ENCODE measurements around the gene DLG2.
A peak's percentile ranks its signal among the peaks of the same experiment; 100 is the strongest.

The DLG2 gene

DNA sequence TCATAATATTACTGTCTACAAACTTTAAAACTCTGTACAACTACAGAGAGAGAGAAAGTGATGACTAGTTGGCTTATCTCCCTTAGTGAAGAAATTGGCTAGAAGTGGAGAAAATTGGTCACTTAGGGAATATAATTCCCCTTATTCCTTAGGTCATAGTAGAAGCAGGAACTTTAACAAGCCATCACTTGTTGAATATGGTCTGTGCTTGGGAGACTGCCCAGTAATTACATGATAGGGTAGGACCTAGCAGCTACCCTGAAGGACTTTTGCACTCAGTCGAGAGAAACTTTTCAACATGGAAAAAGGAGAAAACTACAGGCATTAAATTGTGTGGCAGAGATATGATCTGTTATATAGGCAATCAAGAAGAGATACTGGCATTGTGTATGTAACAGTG is 1764.5 kb downstream of the DLG2 start:
- no peak for DNase-seq

DNA sequence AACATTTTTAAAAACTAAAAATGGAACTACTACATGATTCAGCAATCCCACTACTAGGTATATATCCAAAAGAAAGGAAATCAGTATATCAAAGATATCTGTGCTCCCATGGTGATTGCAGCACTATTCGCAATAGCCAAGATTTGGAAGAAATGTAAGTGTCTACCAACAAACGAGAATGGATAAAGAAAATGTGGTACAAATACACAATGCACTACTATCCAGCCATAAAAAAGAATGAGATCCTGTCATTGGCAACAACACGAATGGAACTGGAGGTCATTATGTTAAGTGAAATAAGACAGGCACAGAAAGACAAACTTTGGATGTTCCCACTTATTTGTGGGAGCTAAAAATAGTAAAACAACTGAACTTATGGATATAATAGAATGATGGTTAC is 1765.1 kb downstream of the DLG2 start:
- no peak for DNase-seq

DNA sequence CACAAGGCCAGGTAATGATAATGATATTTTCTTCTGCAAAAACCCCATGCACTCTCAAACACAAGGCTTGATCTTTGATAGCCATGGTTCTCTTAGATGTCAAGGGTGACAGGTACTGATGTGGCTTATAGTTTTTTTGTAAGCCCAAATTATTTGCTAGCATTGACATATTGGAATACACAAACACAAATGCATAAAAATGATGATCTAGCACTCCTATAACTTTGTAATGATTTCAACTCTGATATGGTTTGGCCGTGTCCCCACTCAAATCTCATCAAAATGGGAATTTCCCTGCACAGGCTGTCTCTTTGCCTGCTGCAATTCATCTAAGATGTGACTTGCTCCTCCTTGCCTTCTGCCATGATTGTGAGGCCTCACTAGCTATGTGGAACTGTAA is 1768.5 kb downstream of the DLG2 start:
- no peak for DNase-seq

DNA sequence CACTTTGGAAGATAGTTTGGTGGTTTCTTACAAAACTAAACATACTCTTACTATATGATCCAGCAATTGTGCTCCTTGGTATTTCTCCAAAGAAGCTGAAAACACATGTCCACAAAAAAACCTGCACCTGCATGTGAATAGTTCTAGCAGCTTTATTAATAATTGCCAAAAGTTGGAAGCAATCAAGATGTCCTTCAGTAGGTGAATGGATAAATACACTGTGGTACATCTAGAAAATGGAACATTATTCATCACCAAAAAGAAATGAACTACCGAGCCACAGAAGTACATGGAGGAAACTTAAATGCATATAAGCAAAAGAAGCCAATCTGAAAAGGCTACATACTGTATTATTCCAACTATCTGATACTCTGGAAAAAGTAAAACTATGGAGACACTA is 1771.9 kb downstream of the DLG2 start:
- no peak for DNase-seq

DNA sequence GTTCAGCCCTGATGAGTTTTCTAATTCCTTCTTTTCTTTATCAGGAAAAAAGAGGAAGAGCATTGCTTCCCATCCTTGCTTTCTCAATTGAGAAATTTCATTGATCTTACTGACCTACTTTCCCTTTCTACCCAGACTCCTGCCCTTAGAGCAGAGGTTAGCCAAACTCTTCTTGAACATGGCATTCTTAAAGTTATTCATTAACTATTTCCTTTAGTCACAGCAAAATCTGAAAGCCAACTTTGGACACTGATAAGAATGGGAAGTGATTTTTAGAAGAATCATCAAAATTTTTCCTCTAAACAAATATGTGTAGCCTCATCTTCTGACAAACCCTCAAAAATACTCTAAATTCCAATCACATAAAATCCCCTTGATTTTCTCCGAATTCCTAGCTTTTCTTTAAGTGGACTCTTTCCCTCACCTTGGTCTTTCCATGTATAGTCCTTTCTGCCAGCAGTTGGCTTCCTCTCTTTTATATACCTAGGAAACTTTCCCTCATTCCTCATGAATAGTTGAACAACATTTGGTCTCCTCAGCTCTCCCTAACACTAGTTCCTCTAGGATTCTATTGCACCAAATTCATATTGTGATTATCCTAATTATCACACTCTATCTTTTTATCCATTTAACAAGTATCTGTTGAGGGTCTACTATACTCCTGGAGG is 1774.2 kb downstream of the DLG2 start:
- no peak for DNase-seq

DNA sequence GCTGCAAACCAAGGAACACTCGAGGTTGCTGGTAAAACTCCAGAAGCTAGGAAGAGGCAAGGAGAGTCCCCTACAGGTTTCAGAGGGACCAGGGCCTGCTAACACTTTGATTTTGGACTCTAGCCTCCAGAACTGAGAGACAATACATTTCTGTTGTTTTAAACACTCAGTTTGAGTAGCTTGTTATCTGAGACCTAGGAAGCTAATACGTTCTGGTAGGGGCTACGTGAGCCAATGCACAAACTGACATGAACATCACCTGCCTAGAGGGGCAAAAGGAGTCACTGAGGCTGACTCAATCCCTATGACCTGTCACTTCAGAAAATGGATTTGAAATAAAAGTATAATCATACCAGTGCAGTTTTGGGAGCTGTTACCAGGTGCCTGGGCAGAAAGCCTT is 1775.1 kb downstream of the DLG2 start:
- DNase-seq: no peak

DNA sequence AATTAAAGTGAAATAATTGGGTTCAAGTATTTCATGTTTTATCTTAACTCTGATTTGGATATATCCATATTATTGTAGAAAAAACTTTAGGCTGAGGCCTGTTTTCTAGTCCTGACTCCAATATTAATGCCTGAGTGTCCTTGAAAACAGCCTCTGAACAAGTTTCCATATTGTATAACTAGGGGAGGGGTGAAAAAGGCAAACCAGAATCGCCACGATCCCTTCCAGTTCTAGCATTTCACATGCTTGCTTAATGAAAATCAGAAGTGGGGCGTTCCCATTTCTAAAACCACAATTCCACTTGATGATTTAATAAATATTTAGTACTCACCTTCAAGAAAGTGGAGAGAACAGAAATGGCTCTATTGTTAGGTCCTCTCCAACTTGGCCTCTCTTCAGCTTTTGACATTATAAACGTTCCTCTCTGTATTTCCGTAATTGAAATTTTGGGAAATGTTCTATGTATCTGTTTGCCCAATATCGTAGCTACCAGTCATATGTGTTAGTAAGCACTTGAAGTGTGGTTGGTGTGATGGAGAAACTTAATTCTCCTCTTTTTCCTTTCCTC is 1779.6 kb downstream of the DLG2 start:
- DNase-seq: no peak

DNA sequence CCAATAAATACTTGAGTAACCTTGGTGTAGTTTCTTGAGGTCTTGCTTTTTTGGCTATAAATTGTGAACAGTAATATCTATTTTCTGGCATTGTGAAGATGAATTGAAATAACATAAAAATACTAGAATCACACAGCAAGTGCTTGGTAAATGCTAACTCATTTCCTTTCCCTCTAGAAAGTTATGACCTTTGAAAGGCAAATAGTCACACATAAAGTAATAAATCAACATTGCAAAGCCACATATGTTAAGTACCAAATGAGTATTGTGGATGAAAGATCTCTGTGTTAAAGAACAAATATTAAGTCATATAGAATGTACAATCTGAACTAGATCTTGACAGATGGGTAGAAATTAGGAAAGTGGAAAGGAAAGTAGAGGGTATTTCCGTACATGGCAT is 1781.3 kb downstream of the DLG2 start:
- DNase-seq: no peak

DNA sequence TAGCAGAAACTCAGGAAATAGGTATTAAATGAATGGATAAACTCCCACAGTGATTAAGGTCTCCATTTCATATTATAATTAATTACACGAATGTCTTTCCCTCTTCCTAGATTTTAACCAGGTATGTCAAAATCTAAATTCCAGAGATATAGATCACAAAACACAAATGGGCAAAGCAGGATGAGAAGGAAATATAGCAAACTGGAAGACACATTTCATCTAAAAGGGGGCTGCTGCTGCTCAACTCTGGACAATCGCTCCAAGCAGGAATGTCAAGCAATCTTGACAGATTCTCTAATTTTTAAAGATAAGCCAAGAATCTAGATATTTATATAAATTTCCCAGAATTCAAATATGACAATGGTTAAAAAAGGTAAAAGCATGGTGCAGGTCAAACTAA is 1786.8 kb downstream of the DLG2 start:
- no peak for DNase-seq

DNA sequence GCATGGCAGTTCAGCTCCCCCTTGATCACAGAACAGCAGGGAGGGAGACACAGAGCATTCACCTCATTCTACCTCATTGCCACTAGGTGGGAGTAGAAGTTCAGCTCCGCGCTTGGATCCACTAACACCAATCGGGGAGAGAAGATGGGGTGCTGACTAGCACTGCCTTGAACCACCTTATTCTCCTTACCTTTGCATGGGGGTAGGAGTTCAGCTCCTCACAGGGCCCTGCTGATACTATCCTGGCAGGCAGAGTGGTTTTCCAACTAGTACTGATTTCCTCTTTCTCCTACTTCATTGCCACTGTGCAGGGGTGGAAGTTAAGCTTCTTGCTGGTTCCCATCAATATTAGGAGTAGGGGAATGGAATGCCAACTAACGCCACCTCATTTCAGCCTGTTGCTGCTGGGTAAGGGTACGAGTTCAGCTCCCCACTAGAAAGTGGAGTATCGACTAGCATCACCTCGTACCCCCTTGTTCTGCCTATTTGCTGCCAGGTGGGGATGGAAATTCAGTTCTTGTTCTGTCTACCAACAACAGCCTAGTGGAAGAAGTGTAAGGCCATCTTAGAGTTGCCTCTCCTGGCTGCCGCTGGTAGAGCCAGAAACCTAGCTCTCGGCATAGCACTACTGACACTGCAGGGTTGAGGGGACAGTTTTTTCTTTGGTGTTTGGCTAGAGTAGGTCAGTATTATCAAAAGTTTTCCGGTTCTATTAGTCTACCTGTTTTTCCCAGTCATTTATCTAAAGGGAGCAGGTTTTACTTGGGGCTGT is 1790.1 kb downstream of the DLG2 start:
- DNase-seq: peak; percentile 7

DNA sequence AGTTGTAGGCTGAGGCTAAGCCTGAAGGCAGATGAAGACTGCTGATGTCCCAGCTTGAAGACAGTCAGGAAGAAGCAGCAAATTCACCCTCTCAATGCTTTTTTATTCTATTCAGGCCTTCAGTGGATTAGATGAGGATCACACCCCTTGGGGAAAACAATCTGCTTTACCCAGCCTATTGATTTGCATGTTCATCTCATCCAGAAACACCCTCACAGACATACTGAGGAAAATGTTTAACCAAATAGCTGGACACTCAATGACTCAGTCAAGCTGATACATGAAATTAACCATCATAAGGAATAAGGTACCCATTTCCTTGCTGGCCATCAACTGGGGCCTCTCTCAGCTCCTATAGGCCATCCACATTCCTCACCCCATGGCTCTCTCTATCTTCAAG is 1791.1 kb downstream of the DLG2 start:
- no peak for DNase-seq

DNA sequence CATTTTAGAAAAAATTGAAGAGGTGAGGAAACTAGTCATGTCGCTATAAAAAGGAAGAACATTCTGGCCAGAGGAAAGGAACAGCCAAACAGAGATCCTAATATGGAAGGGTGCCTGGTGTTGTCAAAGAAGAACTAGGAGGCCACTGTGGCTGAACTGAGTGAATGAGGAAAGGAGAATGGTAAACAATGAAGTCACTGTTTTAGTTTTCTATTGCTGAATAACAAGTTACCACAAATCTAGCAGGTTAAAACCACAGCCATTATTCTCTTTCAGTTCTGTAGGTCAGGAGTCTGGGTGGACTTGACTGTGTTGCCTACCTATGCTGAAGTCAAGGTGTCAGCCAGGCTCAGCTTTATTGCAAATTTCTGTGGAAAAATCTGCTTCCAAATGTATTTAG is 1791.7 kb downstream of the DLG2 start:
- no peak for DNase-seq

DNA sequence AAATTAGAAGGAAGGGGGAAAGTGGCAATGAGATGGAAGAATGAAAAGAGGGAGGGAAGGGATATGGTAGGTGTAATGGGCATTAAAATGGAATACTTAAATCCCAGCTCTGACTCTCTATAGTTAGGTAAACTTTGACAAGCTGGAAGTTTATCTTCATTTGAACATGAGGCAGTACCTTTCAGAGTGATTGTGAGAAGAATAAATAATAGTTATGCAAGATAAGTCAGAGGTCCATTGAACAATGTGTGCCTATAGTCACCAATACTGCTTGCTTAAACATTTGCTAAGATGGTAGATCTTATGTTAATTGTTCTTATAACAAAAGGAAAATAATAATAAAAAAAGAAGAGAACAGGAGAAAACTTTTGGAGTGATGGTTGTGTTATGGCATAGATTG is 1795.2 kb downstream of the DLG2 start:
- DNase-seq: no peak

DNA sequence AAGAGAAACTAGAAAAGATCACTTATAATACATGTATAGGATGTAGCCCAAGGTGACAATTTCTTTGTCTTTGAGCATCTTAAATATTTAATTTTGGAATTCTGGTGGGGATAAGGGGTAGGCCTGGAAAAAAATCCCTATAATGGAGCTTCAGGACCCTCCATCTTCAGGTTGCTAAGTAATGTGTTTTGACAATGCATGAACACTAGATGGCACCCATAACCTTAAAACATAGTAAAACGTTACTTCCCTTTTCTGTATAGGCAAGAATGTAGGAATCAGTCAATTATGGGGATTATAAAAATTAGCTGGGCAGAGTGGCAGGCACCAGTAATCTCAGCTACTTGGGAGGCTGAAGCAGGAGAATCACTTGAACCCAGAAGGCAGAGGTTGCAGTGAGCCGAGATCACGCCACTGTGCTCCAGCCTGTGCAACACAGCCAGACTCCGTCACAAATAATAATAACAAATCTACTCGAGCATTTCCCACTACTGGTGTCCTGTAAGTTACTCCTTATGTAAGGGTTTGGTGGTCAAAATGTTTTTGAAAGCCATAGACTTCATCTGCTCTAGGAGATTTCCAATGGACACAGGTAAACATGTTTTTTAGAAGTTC is 1799.1 kb downstream of the DLG2 start:
- DNase-seq: peak; percentile 48

DNA sequence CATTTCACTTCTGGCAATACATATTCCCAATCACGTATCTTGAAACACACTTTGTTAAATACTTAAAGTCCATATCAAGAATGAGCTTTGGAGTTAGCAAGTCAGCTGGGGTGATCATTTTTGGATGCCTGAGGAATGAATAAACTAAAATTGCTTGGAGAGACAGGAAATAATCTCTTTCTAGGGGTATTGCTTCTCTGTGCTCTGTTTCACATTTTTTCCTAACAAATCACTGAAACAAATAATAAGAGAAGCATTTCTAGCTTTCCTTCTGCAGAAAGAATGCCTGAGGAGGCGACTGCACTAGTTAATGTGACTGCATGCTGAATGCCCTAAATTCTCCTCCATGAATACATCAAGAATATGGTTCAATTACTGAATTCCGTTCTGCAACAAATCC is 1799.6 kb downstream of the DLG2 start:
- no peak for DNase-seq

DNA sequence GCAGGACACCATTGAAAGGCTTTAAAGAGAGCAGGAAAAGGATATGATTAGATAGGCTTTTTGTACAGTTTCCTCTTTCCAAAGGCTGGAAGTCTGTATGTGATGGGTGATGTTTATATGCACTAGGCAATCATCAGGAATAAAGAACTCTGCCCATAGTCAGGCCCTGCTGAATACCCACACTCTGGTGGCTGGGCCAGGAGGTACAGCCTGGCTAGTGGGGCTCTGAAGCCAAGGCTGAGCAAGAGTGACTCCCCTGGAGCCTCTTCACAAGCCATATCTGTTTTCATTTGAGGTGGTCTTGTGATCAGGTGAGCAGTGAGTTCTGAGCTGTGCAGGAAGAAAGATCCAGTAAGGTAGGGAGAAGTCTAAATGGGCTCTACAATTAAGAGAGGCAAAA is 1801.1 kb downstream of the DLG2 start:
- no peak for DNase-seq

DNA sequence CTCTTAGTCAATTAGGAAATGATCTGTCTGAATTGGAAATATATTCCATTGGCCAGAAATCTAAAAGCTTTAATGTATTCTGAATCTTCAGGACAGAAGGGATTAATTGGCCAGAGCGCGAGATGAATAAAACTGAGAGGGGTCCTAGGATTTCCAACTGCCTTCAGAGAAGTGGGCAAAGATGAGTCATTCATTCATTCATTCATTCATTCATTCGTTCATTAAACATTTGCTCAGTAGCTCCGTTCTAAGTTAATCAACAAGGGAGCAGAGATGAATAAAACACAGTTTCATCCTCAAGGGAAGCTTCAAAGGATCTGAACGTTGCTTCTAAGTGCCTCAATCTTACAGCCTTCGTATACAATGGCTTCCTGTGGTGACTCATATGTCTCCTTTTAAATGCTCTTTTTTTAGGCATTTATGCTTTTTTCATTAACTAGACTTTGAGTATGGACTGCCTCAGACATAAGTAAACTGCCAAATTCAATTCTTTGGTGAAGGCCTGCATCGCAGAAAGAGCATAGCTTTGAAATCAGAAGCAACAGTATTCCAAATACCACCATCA is 1803.6 kb downstream of the DLG2 start:
- DNase-seq: no peak

DNA sequence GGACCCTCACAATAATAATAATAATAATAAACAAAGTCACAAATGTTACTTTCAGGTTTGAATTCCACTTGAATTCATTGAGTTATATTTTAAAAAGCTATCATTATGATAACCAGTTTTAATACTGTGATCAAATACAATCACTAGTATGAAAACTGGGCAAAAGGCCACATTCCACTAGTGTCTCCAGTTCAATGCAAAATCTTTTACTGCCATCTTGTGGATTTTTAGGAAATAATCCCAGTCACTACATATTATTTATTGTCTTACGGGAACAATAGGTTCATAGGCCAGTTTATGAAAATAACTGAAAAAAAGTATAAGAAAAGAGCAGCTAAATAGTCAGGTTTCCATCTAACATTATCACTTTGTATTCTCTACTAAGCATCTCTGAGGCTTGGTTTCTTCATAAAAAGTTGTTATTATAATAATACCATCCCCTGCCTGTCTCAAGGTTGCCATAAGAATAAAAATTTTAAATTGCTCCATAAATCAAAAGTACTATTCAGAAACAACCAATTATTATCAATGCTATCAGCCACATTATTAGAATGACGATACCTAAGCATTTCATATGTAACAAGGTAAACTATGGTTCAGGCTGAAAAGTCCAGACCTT is 1807.1 kb downstream of the DLG2 start:
- DNase-seq: peak; percentile 26

DNA sequence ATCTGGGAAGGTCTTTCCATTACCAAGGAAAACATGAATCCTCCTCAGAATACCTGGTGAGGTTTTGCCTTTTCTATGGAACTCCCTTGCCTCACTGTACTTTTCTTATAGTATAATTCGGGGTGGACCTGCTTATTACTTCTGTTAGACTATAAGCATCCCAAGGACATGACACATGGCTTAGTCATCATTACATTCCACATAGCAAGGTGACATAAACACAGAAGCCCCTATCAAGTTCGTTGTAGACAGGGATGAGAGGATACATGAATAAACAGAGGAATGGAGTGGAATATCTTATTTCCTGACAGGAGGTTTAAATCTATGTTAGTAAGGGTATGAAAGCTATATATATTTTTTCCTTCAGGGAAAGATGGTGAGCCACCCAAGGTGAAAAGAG is 1808.8 kb downstream of the DLG2 start:
- no peak for DNase-seq

DNA sequence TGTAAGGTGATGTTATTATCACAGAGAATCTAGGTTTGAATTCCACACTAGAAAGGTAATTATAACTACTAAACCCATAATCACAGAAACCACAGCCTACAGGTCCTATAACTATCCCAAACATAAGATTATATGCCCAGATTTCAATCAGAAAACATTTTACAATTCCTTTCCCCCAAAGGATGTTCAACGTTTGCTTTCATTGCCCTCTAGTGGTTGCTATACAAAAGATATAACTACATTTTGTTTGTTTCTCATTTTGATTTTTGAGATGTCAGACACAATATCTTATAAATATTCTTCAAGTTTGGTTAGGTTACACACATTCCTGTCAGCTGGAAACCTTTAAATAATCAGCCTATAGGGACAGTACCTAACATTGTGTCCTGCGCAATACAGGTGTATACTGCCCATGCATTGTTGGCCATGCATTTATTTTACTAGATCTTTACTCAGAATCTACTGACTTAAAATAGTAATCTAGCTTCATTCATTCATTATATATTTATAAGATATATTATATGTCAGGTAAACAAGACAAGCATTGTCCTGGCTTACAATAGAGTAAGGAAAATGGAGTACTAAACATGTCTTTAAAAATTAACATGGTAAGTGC is 1810.5 kb downstream of the DLG2 start:
- DNase-seq: peak; percentile 25

DNA sequence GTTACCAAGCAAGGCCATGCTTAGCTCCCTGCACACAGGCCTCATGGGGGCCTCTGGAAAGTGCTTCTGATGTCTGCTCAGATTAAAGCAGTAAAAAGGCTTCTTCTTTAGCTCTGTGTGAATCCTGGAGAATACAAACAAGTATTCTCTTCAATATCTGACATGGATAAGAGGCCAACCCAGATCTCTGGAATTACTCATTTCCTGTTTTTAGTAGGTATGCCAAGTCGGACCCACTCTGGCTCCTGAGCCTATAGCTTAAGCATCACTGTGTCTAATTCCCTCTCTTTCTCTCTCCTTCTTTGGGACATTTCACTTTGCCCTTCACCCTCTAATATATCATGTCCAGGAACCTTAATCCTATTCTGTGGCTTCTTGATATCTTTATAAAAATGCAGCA is 1811.4 kb downstream of the DLG2 start:
- no peak for DNase-seq

DNA sequence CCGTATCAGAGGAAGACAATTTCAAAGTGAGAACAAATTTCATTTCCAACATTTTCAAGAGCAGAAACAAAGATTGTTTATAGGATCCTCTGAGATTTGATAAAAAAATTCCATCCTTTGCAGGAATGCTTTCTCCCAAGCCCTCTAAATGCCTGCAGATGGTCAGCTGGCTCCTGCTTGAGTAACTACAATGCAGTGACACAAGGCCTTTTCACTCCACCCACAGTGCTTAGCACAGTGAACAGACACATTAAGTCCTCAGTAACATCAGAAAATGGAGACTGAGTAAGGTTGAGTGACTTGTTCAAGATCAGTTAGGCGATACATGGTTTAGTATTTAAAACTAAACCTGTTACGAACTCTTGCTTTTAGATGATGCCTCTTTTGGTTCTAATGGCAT is 1813.8 kb downstream of the DLG2 start:
- DNase-seq: no peak

DNA sequence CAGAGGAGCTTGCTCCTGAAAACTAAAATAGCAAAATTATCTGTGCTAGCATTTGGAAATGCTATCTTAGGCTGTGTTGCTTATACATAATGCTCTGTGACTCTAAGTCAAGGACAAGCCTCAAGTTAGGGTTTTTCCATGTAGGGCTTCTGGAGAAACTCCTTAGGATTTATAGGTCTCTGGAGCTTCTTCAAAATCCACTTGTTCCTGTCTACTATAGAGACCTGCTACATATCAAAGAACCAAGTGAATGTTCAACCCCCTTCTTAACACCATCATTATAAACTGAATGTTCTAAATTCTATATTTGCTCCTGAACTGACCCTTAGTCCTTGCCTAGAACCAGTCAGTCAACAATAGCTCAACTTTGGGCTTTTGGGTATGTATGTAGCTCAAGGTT is 1817.9 kb downstream of the DLG2 start:
- no peak for DNase-seq

All from SHP77 treated with DMSO at 0.1 percent for 48 hours (cell line).